Fibroblast of lung (primary cell): Measurements from ENCODE around the gene OSGIN1. TPM values are rescaled to one million over a fixed set of nuclear protein-coding genes. Genes with fewer than 3 reads are reported as not detected.

Experiments used
- DNase-seq, 2 donors: peaks; one replicate each; pipeline versions ENCODE4 v3.0.0 to v3.0.0-alpha.2; 2010; ENCODE audit warnings: low read depth in 2 of 2
- H2AFZ ChIP-seq: 2 replicates; pipeline ENCODE4 v1.5.1; 2012; ENCODE audit warnings: low read length, control low read depth, inconsistent platforms
- H3K27ac ChIP-seq: 2 replicates; pipeline ENCODE4 v1.5.1; 2011; ENCODE audit warnings: low read length, control low read depth; ENCODE audit not compliant: insufficient read depth
- H3K27me3 ChIP-seq: 2 replicates; pipeline ENCODE4 v1.5.1; 2011; ENCODE audit warnings: mild to moderate bottlenecking, low read length; ENCODE audit not compliant: control insufficient read depth, insufficient read depth
- H3K36me3 ChIP-seq: 2 replicates; pipeline ENCODE4 v1.5.1; 2011; ENCODE audit warnings: low read length; ENCODE audit not compliant: control insufficient read depth, insufficient read depth
- H3K4me1 ChIP-seq: 2 replicates; pipeline ENCODE4 v1.5.1; 2011; ENCODE audit warnings: low read length; ENCODE audit not compliant: control insufficient read depth, insufficient read depth; ENCODE audit errors: extremely low read depth
- H3K4me2 ChIP-seq: 2 replicates; pipeline ENCODE4 v1.5.1; 2011; ENCODE audit warnings: low read length, control low read depth; ENCODE audit not compliant: insufficient read depth; ENCODE audit errors: extremely low read depth
- H3K4me3 ChIP-seq, 4 experiments: fragments of 200-600 bp in 1 of 4; sonication (generic) in 1 of 4; replicated peaks in 1 of 4; 2 replicates each; pipeline ENCODE4 v1.5.1; 2011 to 2016; ENCODE audit warnings: low read length in 4 of 4, low read depth in 3 of 4, mild to moderate bottlenecking in 3 of 4, control low read depth in 2 of 4, inconsistent platforms in 1 of 4, mixed read lengths in 1 of 4; ENCODE audit not compliant: insufficient read depth in 1 of 4; ENCODE audit errors: control extremely low read depth in 1 of 4
- H3K79me2 ChIP-seq: 2 replicates; pipeline ENCODE4 v1.5.1; 2012; ENCODE audit warnings: mild to moderate bottlenecking, low read length, inconsistent platforms; ENCODE audit not compliant: control insufficient read depth, insufficient read depth
- H3K9ac ChIP-seq: 2 replicates; pipeline ENCODE4 v1.5.1; 2011; ENCODE audit warnings: mild to moderate bottlenecking, low read length, control low read depth; ENCODE audit not compliant: insufficient read depth
- H3K9me3 ChIP-seq: 2 replicates; pipeline ENCODE4 v1.5.1; 2012; ENCODE audit warnings: low read depth, low read length; ENCODE audit not compliant: control insufficient read depth, insufficient read depth
- H4K20me1 ChIP-seq: 2 replicates; pipeline ENCODE4 v1.5.1; 2011; ENCODE audit warnings: low read length; ENCODE audit not compliant: control insufficient read depth, insufficient read depth; ENCODE audit errors: extremely low read depth
- EZH2 ChIP-seq: IDR thresholded peaks from 2 replicates; pipeline ENCODE4 v1.5.1; 2012; ENCODE audit warnings: low read length, control low read depth, mild to moderate bottlenecking; ENCODE audit errors: missing control alignments
- polyA plus RNA-seq, 2 donors: library from polyadenylated mRNA; depleted of rRNA in 1 of 2; stranded (reverse) in 1 of 2; unstranded in 1 of 2; fragments of >200 nt; gene quantifications; 2 replicates each; pipeline ENCODE4 v1.2.1, GENCODE V29; 2011 to 2012; ENCODE audit warnings: missing spikeins in 1 of 2
- total RNA-seq: library from RNA; depleted of rRNA; stranded (reverse); fragments of >200 nt; gene quantifications from 2 replicates; pipeline ENCODE4 v1.2.1, GENCODE V29; 2014
- TF ChIP-seq, protein P1 (sequence below), 2 donors: IDR thresholded peaks in 1 of 2; conservative IDR thresholded peaks in 1 of 2; 1 replicate in 1 of 2; 2 replicates in 1 of 2; pipeline ENCODE4 v1.5.1; 2011 to 2012; ENCODE audit warnings: low read length in 2 of 2, control low read depth in 1 of 2, inconsistent platforms in 1 of 2, low read depth in 1 of 2, mild to moderate bottlenecking in 1 of 2

OSGIN1 gene
- total and polyA plus RNA-seq, 2 donors (not counting 1 experiment from before 2014, with no cell fraction given) = 2.1 to 6.6 TPM

DNA sequence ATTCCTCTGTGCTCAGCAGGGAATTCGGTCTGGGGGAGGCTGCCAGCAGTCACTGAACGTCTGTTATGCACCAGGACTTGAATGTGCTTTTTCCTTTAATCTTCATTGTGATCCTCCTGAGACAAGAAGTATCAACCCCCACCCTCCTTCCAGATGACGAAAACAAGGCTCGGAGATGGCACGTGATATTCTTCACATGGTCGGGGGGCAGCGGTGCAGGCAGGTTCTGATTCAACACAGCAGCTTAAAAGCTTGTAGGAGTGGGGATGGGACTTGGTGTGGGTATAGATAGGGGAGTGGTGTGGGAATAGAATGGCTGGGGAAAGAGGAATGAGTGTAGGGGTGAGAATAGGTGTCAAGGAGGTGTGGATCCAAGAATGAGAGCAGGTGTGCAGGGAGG is 21.4 kb downstream of the OSGIN1 start:
- no peaks in the 10 kb centered on the region for H3K36me3 ChIP-seq
- H3K27ac ChIP-seq = no peak overlapping the region
- no peak overlapping the region for H3K4me2 ChIP-seq
- H3K27me3 ChIP-seq = peaks cover 8% of the 10 kb centered on the region
- H4K20me1 ChIP-seq = no peaks in the 10 kb centered on the region
- H3K79me2 ChIP-seq = no peaks in the 10 kb centered on the region
- H3K9me3 ChIP-seq = no peaks in the 10 kb centered on the region
- no peak overlapping the region for H2AFZ ChIP-seq
- no peak for DNase-seq
- TF ChIP-seq, protein P1, sequence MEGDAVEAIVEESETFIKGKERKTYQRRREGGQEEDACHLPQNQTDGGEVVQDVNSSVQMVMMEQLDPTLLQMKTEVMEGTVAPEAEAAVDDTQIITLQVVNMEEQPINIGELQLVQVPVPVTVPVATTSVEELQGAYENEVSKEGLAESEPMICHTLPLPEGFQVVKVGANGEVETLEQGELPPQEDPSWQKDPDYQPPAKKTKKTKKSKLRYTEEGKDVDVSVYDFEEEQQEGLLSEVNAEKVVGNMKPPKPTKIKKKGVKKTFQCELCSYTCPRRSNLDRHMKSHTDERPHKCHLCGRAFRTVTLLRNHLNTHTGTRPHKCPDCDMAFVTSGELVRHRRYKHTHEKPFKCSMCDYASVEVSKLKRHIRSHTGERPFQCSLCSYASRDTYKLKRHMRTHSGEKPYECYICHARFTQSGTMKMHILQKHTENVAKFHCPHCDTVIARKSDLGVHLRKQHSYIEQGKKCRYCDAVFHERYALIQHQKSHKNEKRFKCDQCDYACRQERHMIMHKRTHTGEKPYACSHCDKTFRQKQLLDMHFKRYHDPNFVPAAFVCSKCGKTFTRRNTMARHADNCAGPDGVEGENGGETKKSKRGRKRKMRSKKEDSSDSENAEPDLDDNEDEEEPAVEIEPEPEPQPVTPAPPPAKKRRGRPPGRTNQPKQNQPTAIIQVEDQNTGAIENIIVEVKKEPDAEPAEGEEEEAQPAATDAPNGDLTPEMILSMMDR (conservative IDR thresholded peaks at IDR 0.05 in 1 of 2, IDR thresholded peaks at IDR 0.05 in 1 of 2; ENCODE audit: low read depth in 1 of 2, low read length in 2 of 2) = no peak
- no peak for TF ChIP-seq EZH2
- no peak overlapping the region for H3K9ac ChIP-seq
- no peaks in the 10 kb centered on the region for H3K4me1 ChIP-seq
- H3K4me3 ChIP-seq = no peak overlapping the region

DNA sequence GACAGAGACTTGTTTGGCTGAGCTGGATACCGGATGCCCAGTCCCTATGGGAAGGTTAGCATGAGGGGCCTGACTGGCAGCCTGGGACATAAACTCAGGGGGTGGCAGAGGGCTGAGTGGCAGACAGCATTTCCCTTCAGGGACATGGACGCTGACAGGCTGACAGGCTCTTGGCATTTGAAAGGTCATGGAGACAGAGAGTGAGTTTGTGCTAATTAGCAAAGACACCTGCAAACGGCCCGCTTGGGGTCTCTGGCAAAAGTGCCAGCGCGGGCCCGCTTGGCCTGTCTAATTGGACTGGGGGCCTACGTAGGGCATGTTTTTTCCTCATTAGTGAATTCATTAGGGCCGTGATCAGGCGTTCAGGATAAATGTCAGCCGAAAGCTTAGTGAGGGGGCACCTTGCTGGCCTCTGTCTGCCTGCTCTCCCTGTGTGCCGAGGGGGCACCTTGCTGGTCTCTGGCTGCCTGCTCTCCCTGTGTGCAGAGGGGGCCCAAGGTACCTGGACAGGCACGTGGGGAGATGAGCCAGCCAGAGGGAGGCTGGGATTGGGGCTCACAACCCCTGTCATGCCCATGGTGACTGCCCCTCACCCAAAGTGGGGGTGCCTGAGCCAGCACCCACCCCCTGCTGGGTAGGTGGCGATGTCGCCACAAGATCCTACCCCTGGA is 22.7 kb downstream of the OSGIN1 start:
- Histone ChIP-seq H3K79me2 (no peaks in the 10 kb centered on the region), H2AFZ (no peak overlapping the region), H3K4me2 (no peak overlapping the region), H3K27ac (no peak overlapping the region), H3K27me3 (peaks cover 8% of the 10 kb centered on the region), H3K4me3 (no peak overlapping the region), H3K36me3 (no peaks in the 10 kb centered on the region), H3K9me3 (no peaks in the 10 kb centered on the region), H3K4me1 (no peaks in the 10 kb centered on the region), H3K9ac (no peak overlapping the region), H4K20me1 (no peaks in the 10 kb centered on the region)
- TF ChIP-seq EZH2 = no peak
- TF ChIP-seq, protein P1 (conservative IDR thresholded peaks at IDR 0.05 in 1 of 2, IDR thresholded peaks at IDR 0.05 in 1 of 2; ENCODE audit: low read depth in 1 of 2, low read length in 2 of 2) = no peak
- no peak for DNase-seq

DNA sequence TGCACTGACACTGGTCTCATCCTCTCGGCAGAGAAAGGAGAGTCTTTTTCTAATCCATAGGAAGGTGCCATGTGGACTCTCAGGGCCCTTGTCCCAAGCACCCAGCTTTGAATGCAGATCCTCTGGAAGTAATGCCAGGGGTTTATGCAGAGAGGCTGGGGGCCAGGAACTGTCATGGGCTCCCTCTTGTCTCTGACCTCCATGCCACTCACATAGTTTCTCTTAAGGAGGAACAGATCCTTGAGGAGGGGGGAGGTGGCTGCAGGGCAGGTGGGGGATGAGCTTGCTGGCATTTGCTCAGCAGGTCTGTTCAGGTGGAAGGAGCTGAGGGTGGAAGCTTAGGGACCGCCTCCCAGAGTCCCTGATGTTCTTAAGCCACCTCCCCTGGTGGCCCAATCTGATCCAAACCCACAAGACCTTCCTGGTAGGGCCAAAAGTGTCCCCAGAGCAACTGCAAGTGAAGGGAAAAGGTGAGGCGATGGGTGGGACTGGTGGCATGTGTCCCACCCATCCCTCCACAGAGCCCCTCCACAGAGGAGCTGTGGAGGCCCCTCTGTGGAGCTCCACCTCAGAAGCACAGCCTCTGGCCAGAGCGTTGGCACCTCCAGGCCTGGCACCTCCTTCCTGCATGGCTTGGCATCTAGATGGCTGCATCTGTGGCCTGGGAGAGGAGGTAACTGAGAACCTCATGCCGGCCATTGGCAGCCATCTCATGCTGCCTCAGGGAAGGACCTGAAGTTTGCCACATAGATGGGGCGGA is 24.2 kb downstream of the OSGIN1 start:
- H3K79me2 ChIP-seq = no peaks in the 10 kb centered on the region
- no peak overlapping the region for H2AFZ ChIP-seq
- no peak overlapping the region for H3K4me3 ChIP-seq
- H3K9ac ChIP-seq = no peak overlapping the region
- no peaks in the 10 kb centered on the region for H3K4me1 ChIP-seq
- H3K9me3 ChIP-seq = no peaks in the 10 kb centered on the region
- H3K4me2 ChIP-seq = no peak overlapping the region
- H4K20me1 ChIP-seq = no peaks in the 10 kb centered on the region
- peaks cover 8% of the 10 kb centered on the region for H3K27me3 ChIP-seq
- no peak overlapping the region for H3K27ac ChIP-seq
- H3K36me3 ChIP-seq = no peaks in the 10 kb centered on the region
- TF ChIP-seq, protein P1 (conservative IDR thresholded peaks at IDR 0.05 in 1 of 2, IDR thresholded peaks at IDR 0.05 in 1 of 2; ENCODE audit: low read depth in 1 of 2, low read length in 2 of 2) = no peak
- no peak for TF ChIP-seq EZH2
- DNase-seq = no peak
